NT2/D1 (cell line): ENCODE results near the gene FAM171A1.

Experiments
- SUZ12 ChIP-seq: IDR thresholded peaks from 2 replicates; pipeline ENCODE4 v1.6.1; 2011; ENCODE audit not compliant: insufficient read length, insufficient read depth; ENCODE audit errors: extremely low read depth
- YY1 ChIP-seq: IDR thresholded peaks from 2 replicates; pipeline ENCODE4 v1.6.1; 2011; ENCODE audit not compliant: insufficient read length, insufficient read depth
- ZNF274 ChIP-seq: IDR thresholded peaks from 2 replicates; pipeline ENCODE4 v1.6.1; 2011; ENCODE audit warnings: mild to moderate bottlenecking, low read depth, low read length

DNA sequence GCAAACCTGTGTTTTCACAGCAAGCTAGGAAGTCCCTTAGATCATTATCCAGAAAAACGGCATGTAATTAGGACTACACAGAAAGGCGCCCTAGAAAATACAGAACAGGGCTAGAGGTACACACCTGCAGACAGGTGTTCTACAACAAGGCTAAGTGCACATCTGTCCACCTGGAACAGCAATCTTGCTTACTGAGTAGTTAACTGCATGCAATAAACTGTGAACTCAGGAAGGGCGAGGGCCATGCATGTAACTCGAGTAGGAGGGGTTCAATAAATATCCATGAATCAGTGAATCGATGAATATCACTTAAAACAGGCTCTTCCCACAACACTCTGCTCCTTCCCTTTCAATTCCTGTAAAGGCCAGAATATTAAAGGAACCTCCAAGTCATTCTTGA is 22.0 kb downstream of the FAM171A1 start:
- TF ChIP-seq ZNF274 (no peak), YY1 (no peak), SUZ12 (no peak)
